ENCODE results near the gene HDGF. TPM values are rescaled to one million over a fixed set of nuclear protein-coding genes. Genes with fewer than 3 reads are reported as not detected.

The HDGF gene
- total RNA-seq, 1 donor: 177 TPM

DNA sequence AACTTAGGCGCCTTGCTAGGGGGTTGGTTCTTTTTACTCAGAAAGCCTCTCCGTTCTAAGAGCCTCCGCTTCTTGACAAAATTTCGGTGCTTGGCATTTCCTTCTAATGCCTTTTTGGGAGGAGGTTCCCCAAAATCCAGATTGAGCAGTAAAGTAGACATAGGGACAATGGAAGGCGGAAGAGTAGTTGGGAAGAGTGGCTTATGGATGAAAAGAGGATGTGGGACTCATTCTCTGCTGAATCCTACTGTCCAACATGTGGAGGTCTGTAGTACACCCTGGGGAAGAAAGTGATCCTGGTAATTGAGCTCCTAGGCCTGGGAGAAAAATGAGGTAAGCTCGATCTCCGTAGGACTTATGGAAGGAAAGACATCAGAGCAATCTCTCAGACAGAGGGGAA, 24.0 kb downstream of the HDGF start:
- DNase-seq (ENCODE audit: insufficient read length, low spot score, missing footprints): no peak
- H3K4me3 ChIP-seq (ENCODE audit: insufficient read depth, low read length): peak overlapping the region; percentile 82
- peak overlapping the region; percentile 61 for H2AFZ ChIP-seq (ENCODE audit: low read length)
- peaks cover 69% of the 10 kb centered on the region for H3K79me2 ChIP-seq (ENCODE audit: insufficient read depth, low read length)
- no peak for TF ChIP-seq CTCF (IDR thresholded peaks at IDR 0.05; ENCODE audit: extremely low read depth, low read depth, low read length)
- H3K4me1 ChIP-seq (ENCODE audit: insufficient read depth, low read length): peaks cover 38% of the 10 kb centered on the region
- H3K36me3 ChIP-seq (ENCODE audit: insufficient read depth, low read length): peaks cover 30% of the 10 kb centered on the region
- no peaks in the 10 kb centered on the region for H3K27me3 ChIP-seq (ENCODE audit: insufficient read depth, low read length)
- H3K27ac ChIP-seq (ENCODE audit: low read depth, low read length): peak overlapping the region; percentile 100
- H3K4me2 ChIP-seq (ENCODE audit: insufficient read depth, low read length): peak overlapping the region; percentile 94
- peaks cover 47% of the 10 kb centered on the region for H4K20me1 ChIP-seq (ENCODE audit: insufficient read depth, low read length)
- no peaks in the 10 kb centered on the region for H3K9me3 ChIP-seq (ENCODE audit: low read depth, low read length)

DNA sequence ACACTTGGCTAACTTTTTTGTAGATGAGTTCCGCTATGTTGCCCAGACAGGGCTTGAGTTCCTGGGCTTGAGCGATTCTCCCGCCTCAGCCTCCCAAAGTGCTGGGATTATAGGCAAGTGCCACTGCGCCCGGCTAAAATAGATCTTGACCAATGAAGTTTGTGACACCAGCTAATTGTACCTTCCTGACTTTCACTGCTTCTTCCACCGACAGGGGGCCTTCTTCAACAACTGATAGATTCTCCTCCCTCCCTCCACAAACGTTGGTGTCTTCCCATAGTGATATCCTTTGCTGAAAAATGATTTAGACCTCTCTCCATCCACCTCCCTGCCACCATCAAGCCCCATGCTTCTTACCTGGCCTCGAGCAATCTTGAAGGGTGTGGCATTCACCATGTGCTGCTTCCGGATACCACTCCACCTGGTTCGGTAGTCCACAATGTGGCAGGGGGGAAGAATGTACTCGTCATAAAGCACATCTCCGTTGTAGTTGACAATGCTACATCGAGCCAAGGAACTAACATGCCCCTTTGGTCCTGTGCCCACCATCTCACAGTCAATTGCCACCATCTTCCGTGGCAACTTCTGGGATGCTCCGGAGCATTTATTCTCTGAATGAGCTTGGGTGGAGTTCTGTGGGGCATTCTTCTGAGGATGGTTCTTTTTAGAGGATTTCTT, 24.8 kb downstream of the HDGF start:
- H2AFZ ChIP-seq (ENCODE audit: low read length): no peak overlapping the region
- peak overlapping the region; percentile 94 for H3K4me2 ChIP-seq (ENCODE audit: insufficient read depth, low read length)
- H4K20me1 ChIP-seq (ENCODE audit: insufficient read depth, low read length): peaks cover 47% of the 10 kb centered on the region
- TF ChIP-seq CTCF (IDR thresholded peaks at IDR 0.05; ENCODE audit: extremely low read depth, low read depth, low read length): peak; percentile 69
- H3K36me3 ChIP-seq (ENCODE audit: insufficient read depth, low read length): peaks cover 30% of the 10 kb centered on the region
- H3K4me3 ChIP-seq (ENCODE audit: insufficient read depth, low read length): peak overlapping the region; percentile 82
- H3K27ac ChIP-seq (ENCODE audit: low read depth, low read length): peak overlapping the region; percentile 100
- H3K79me2 ChIP-seq (ENCODE audit: insufficient read depth, low read length): peaks cover 69% of the 10 kb centered on the region
- no peaks in the 10 kb centered on the region for H3K9me3 ChIP-seq (ENCODE audit: low read depth, low read length)
- peak; percentile 93 for DNase-seq (ENCODE audit: insufficient read length, low spot score, missing footprints)
- H3K27me3 ChIP-seq (ENCODE audit: insufficient read depth, low read length): no peaks in the 10 kb centered on the region
- peaks cover 38% of the 10 kb centered on the region for H3K4me1 ChIP-seq (ENCODE audit: insufficient read depth, low read length)

- Histone ChIP-seq H3K4me3 (ENCODE audit: insufficient read depth, low read length) (peak overlapping the region; percentile 82), H4K20me1 (ENCODE audit: insufficient read depth, low read length) (peaks cover 50% of the 10 kb centered on the region), H3K4me2 (ENCODE audit: insufficient read depth, low read length) (peak overlapping the region; percentile 94), H3K79me2 (ENCODE audit: insufficient read depth, low read length) (peaks cover 74% of the 10 kb centered on the region), H2AFZ (ENCODE audit: low read length) (no peak overlapping the region), H3K27me3 (ENCODE audit: insufficient read depth, low read length) (no peaks in the 10 kb centered on the region), H3K9me3 (ENCODE audit: low read depth, low read length) (no peaks in the 10 kb centered on the region), H3K4me1 (ENCODE audit: insufficient read depth, low read length) (peaks cover 38% of the 10 kb centered on the region), H3K36me3 (ENCODE audit: insufficient read depth, low read length) (peaks cover 35% of the 10 kb centered on the region), H3K27ac (ENCODE audit: low read depth, low read length) (peak overlapping the region; percentile 30)
- peak; percentile 98 for TF ChIP-seq CTCF (IDR thresholded peaks at IDR 0.05; ENCODE audit: extremely low read depth, low read depth, low read length)
- DNase-seq (ENCODE audit: insufficient read length, low spot score, missing footprints): peak; percentile 97
Observed at GRCh38 chr1:156725683-156726280, 25.7 kb downstream of the HDGF start.

- Histone ChIP-seq H3K79me2 (ENCODE audit: insufficient read depth, low read length) (peaks cover 44% of the 10 kb centered on the region), H2AFZ (ENCODE audit: low read length) (no peak overlapping the region), H4K20me1 (ENCODE audit: insufficient read depth, low read length) (peaks cover 37% of the 10 kb centered on the region), H3K36me3 (ENCODE audit: insufficient read depth, low read length) (peaks cover 35% of the 10 kb centered on the region), H3K9me3 (ENCODE audit: low read depth, low read length) (no peaks in the 10 kb centered on the region), H3K4me3 (ENCODE audit: insufficient read depth, low read length) (no peak overlapping the region), H3K4me1 (ENCODE audit: insufficient read depth, low read length) (peaks cover 16% of the 10 kb centered on the region), H3K27me3 (ENCODE audit: insufficient read depth, low read length) (no peaks in the 10 kb centered on the region), H3K4me2 (ENCODE audit: insufficient read depth, low read length) (no peak overlapping the region), H3K27ac (ENCODE audit: low read depth, low read length) (no peak overlapping the region)
- DNase-seq (ENCODE audit: insufficient read length, low spot score, missing footprints): no peak
- no peak for TF ChIP-seq CTCF (IDR thresholded peaks at IDR 0.05; ENCODE audit: extremely low read depth, low read depth, low read length)
Observed at GRCh38 chr1:156721535-156721934, 29.9 kb downstream of the HDGF start.

Measured in osteoblast (primary cell).